ENCODE measurements around the gene WDFY4.

WDFY4 gene

DNA sequence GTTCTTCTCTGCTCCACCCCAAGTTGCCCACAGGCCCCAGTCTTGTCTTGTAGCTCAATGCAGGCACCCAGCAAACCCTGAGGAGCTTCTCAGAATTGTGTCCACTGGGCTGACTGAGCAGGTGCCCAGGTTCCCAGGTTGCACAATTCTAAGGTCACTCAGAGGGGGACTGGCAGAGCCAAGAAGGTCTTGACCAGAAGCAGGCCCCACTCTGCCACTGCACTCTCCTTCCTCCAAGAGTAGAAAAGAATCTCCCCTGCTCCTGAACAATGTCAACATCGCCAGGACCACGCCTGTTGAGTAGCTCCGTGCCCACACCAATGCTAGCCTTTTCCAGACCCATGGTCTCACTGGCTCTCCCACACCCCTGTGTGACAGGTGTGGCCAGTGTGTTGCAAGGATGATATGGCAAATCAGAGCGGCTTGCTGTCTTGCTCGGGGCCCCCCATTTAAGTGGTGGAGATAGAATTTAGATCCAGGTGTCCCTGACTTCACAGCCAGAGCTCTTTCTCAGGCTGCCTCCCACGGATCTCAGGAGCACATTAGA is 254.4 kb downstream of the WDFY4 start:
- H3K27me3 ChIP-seq = no peaks in the 10 kb centered on the region
- no peak for TF ChIP-seq CTCF (IDR thresholded peaks at IDR 0.05; ENCODE audit: low read depth, low read length)

GRCh38 chr10:48939790-48940325 is 255.2 kb downstream of the WDFY4 start, which contains the start of gene LRRC18:
TSS of gene LRRC18 (minus strand) at chr10:48939840. CDS start at chr10:48914155, 25,685 bp downstream.
- Histone ChIP-seq H3K4me3 (ENCODE audit: low read depth, low read length) (no peak within 1 kb of the TSS), H3K36me3 (no peaks in the 10 kb centered on the region), H3K27me3 (no peaks in the 10 kb centered on the region), H3K9me3 (no peaks in the 10 kb centered on the region), H3K4me1 (no peaks in the 10 kb centered on the region)
- TF ChIP-seq CTCF (IDR thresholded peaks at IDR 0.05; ENCODE audit: low read depth, low read length) = no peak
- no peak for DNase-seq

More for the DNA sequence above, 254.4 kb downstream of the WDFY4 start:
- DNase-seq = no peak
- H3K9me3 ChIP-seq = no peaks in the 10 kb centered on the region
- no peak overlapping the region for H3K4me3 ChIP-seq (ENCODE audit: low read depth, low read length)
- no peaks in the 10 kb centered on the region for H3K36me3 ChIP-seq
- no peaks in the 10 kb centered on the region for H3K4me1 ChIP-seq

DNA sequence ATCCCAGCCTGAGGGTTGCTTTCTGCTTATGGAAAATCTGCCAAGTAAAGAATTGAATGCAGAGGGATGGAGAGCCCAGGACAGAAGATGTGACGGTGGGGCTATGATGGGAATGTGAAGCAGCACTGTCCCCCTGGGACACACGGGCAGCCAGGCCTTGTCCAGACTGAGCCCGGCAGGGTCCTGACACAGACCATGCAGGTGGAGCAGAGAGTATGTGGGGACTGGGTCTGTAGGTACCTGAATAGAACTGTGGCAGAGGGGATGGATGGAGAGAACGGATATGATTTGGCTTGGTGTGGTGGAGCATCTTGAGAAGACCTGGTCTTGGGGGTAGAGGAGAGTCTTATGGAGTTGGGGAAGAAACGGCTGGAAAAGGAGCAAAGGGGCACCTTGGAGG is 255.7 kb downstream of the WDFY4 start:
- TF ChIP-seq CTCF (IDR thresholded peaks at IDR 0.05; ENCODE audit: low read depth, low read length) = no peak
- Histone ChIP-seq H3K4me1 (no peaks in the 10 kb centered on the region), H3K27me3 (no peaks in the 10 kb centered on the region), H3K9me3 (no peaks in the 10 kb centered on the region), H3K4me3 (ENCODE audit: low read depth, low read length) (no peak overlapping the region), H3K36me3 (no peaks in the 10 kb centered on the region)
- no peak for DNase-seq

DNA sequence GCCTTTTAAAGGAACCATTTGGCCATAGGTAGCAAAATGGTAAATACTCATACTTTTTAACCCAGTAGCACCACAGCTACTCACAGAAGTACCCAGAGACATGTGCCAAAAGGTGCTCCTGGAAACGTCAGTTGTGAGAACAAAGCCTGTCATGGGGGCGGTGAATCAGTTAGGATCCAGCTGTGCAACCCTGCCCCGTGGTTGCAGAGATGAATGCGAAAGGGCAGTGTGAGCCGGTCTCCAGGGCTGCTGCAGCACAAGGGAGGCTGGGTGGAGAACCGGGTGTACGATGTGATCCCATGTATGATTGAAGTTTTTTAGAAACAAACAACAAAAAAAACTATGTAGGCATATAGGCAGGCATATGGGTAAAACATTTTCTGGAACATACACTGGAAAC is 256.3 kb downstream of the WDFY4 start:
- Histone ChIP-seq H3K36me3 (no peaks in the 10 kb centered on the region), H3K9me3 (no peaks in the 10 kb centered on the region), H3K4me1 (no peaks in the 10 kb centered on the region), H3K27me3 (no peaks in the 10 kb centered on the region), H3K4me3 (ENCODE audit: low read depth, low read length) (no peak overlapping the region)
- no peak for TF ChIP-seq CTCF (IDR thresholded peaks at IDR 0.05; ENCODE audit: low read depth, low read length)
- DNase-seq = no peak

DNA sequence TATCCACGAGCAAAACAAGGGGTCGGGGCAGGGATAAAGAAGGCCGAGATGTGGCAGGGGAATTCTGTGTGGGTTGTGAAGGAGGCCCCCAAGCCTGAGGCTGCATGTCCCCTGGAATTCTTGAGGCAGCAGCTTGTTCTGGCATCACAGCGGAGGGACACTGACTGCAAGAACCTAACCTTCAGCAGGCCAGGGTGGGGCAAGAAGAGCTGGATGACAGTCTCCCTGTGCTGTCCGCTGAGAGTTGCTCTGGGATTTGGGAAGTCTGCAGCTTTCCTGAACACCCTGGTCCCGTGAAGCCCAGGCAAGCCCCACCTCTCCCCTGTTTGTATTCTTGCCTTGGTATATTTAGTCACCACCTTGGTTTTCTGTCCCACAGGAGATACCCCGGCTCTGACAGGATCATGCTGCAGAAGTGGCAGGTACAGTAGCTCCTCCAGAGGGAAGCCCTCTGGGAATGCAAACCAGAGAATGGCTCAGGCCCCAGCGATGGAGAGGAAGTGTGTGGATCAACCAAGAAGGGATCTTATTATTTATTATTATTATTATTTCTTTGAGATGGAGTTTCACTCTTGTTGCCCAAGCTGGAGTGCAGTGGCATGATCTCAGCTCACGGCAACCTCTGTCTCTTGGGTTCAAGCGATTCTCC is 256.9 kb downstream of the WDFY4 start:
- Histone ChIP-seq H3K4me1 (no peaks in the 10 kb centered on the region), H3K27me3 (no peaks in the 10 kb centered on the region), H3K9me3 (no peaks in the 10 kb centered on the region), H3K36me3 (no peaks in the 10 kb centered on the region), H3K4me3 (ENCODE audit: low read depth, low read length) (no peak overlapping the region)
- no peak for DNase-seq
- no peak for TF ChIP-seq CTCF (IDR thresholded peaks at IDR 0.05; ENCODE audit: low read depth, low read length)

GRCh38 chr10:48943096-48943495 is 258.4 kb downstream of the WDFY4 start:
- no peak for TF ChIP-seq CTCF (IDR thresholded peaks at IDR 0.05; ENCODE audit: low read depth, low read length)
- no peaks in the 10 kb centered on the region for H3K9me3 ChIP-seq
- H3K4me1 ChIP-seq = no peaks in the 10 kb centered on the region
- DNase-seq = no peak
- H3K36me3 ChIP-seq = no peaks in the 10 kb centered on the region
- no peaks in the 10 kb centered on the region for H3K27me3 ChIP-seq
- H3K4me3 ChIP-seq (ENCODE audit: low read depth, low read length) = no peak overlapping the region
